Peyer's patch (tissue), 4 donors: Measurements from ENCODE around the gene GCAT.

Experiments used
- POLR2A ChIP-seq, 2 donors: fragments of 450-650 bp; IDR thresholded peaks; one replicate each; pipeline ENCODE4 v1.5.1; 2017; ENCODE audit warnings: antibody characterized with exemption in 2 of 2, mild to moderate bottlenecking in 2 of 2, moderate library complexity in 2 of 2
- TF ChIP-seq, protein P1 (sequence below), 6 experiments: fragments of 450-650 bp in 4 of 6; fragments of 200-600 bp in 2 of 6; sonication (generic) in 1 of 6; IDR thresholded peaks; one replicate each; pipeline ENCODE4 v1.5.1; 2017 to 2019; ENCODE audit warnings: antibody characterized with exemption in 6 of 6, mild to moderate bottlenecking in 3 of 6, moderate library complexity in 1 of 6

DNA sequence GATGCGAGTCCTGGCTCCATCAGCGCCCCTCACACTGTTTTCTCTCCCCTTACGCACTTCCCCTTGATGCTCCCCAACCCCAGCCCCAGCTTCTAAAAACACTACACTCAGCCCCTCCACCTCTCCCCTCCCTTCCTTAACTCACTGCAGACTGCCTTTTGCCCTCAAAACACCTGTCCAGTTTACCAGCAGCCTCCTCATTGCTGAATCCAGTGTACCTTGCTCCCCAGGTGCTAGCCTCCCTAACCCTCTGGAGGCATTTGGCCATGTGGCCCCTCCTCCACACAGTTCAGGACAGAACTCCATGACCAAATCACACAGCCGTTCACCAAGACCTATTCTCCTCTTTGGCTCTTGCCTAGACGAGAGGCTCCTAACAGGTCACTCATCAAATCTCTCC, 12.6 kb downstream of the GCAT start:
- TF ChIP-seq, protein P1, sequence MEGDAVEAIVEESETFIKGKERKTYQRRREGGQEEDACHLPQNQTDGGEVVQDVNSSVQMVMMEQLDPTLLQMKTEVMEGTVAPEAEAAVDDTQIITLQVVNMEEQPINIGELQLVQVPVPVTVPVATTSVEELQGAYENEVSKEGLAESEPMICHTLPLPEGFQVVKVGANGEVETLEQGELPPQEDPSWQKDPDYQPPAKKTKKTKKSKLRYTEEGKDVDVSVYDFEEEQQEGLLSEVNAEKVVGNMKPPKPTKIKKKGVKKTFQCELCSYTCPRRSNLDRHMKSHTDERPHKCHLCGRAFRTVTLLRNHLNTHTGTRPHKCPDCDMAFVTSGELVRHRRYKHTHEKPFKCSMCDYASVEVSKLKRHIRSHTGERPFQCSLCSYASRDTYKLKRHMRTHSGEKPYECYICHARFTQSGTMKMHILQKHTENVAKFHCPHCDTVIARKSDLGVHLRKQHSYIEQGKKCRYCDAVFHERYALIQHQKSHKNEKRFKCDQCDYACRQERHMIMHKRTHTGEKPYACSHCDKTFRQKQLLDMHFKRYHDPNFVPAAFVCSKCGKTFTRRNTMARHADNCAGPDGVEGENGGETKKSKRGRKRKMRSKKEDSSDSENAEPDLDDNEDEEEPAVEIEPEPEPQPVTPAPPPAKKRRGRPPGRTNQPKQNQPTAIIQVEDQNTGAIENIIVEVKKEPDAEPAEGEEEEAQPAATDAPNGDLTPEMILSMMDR (IDR thresholded peaks at IDR 0.05): no peak
- TF ChIP-seq POLR2A (IDR thresholded peaks at IDR 0.05): no peak
